Occipital lobe (tissue), 3 donors: ENCODE data around the gene RAD23A. TPM values are rescaled to one million over a fixed set of nuclear protein-coding genes. Genes with fewer than 3 reads are reported as not detected.

Source experiments
- DNase-seq: peaks from one replicate; lab custom pipeline; 2025; lab: John Stamatoyannopoulos, UW
- small RNA-seq: library from RNA; depleted of rRNA; stranded (forward); fragments of <200 nt; gene quantifications from one replicate; pipeline ENCODE3, GENCODE V24; 2014
- total RNA-seq: library from RNA; depleted of rRNA; stranded (reverse); fragments of >200 nt; gene quantifications from one replicate; pipeline ENCODE4 v1.2.3, GENCODE V29; 2014

Gene RAD23A
- total RNA-seq, 1 donor from 2014 or later = 21.8 TPM

GRCh38 chr19:13003081-13003480 lies 57.4 kb downstream of the RAD23A start:
- no peak for DNase-seq

Small RNA genes lying within 50 kb of the gene (small RNA-seq; reads per million reads assigned to genes)
- 0.29 reads per million, percentile 10 among the genes with 10 or more reads in this experiment for gene MIR5695
- gene MIR6515 = not detected

Other genes starting within 250 kb of the RAD23A start
- 6.4 TPM for gene FBXW9, start 249.2 kb upstream of the RAD23A start, total RNA-seq
- gene TNPO2, start 221.9 kb upstream of the RAD23A start, total RNA-seq = 54.0 TPM
- gene TRIR, start 211.2 kb upstream of the RAD23A start, total RNA-seq = 138 TPM
- gene GET3, start 208.4 kb upstream of the RAD23A start, total RNA-seq = 59.3 TPM
- 0.16 TPM for gene BEST2, start 194.1 kb upstream of the RAD23A start, total RNA-seq
- 20.3 TPM for gene HOOK2, start 170.3 kb upstream of the RAD23A start, total RNA-seq
- gene JUNB, start 154.4 kb upstream of the RAD23A start, total RNA-seq = 22.6 TPM
- 174 TPM for gene PRDX2, start 144.1 kb upstream of the RAD23A start, total RNA-seq
- gene THSD8, start 143.8 kb upstream of the RAD23A start, total RNA-seq = 0.62 TPM
- gene RNASEH2A, start 139.3 kb upstream of the RAD23A start, total RNA-seq = 15.8 TPM
- gene RTBDN, start 111.3 kb upstream of the RAD23A start, total RNA-seq = 2.0 TPM
- 35.1 TPM for gene MAST1, start 107.3 kb upstream of the RAD23A start, total RNA-seq
- 4.5 TPM for gene DNASE2, start 64.4 kb upstream of the RAD23A start, total RNA-seq
- gene KLF1, start 58.7 kb upstream of the RAD23A start, total RNA-seq = 0.31 TPM
- gene GCDH, start 54.7 kb upstream of the RAD23A start, total RNA-seq = 14.7 TPM
- gene SYCE2, start 26.6 kb upstream of the RAD23A start, total RNA-seq = not detected
- 46.8 TPM for gene FARSA, start 12.2 kb upstream of the RAD23A start, total RNA-seq
- gene CALR, start 7.3 kb upstream of the RAD23A start, total RNA-seq = 280 TPM
- 13.3 TPM for gene GADD45GIP1, start 11.4 kb downstream of the RAD23A start, total RNA-seq
- gene DAND5, start 23.7 kb downstream of the RAD23A start, total RNA-seq = not detected
- 124 TPM for gene NFIX, start 49.6 kb downstream of the RAD23A start, total RNA-seq
- 3.3 TPM for gene LYL1, start 157.0 kb downstream of the RAD23A start, total RNA-seq
- 27.1 TPM for gene TRMT1, start 170.9 kb downstream of the RAD23A start, total RNA-seq
- 13.1 TPM for gene NACC1, start 172.4 kb downstream of the RAD23A start, total RNA-seq
- 20.3 TPM for gene STX10, start 204.5 kb downstream of the RAD23A start, total RNA-seq
- gene IER2, start 204.5 kb downstream of the RAD23A start, total RNA-seq = 9.4 TPM